ENCODE results near the gene OBP2B. TPM values are rescaled to one million over a fixed set of nuclear protein-coding genes. Genes with fewer than 3 reads are reported as not detected.

The OBP2B gene
- total and polyA plus RNA-seq, 10 of the 15 experiments (the other 5 are each of a cell fraction or from before 2014, with no cell fraction given) = not detected

DNA sequence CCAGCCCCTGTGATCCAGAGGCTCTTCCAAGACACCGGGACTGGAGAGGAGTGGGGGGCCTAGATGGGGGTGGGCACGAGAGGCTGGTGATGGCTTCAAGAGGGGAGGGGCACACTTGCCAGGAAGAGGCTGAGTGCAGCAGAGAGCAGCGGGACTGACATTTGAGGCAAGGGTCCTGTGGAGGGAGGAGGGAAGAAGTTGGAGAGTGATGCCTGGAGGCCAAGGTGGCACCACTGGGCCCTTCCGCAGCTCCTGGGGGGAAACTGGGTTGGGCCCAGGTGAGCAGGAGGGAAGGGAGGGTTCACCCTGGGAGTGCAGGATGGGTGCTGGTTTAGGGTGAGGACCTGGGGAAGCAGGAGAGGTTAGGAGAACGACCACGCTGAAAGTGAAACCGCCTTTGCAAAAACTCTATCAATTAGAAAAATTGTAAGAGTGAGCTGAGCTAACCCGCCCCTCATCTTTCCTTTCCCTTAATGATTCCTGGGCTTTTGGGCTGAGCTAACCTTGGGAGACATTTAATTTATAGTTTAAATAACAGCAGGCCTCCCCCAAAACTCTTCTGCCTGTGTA lies 39.8 kb upstream of the OBP2B start:
- no peak overlapping the region for H2AFZ ChIP-seq (ENCODE audit: control insufficient read depth, low read depth, low read length)
- in situ Hi-C loops (cut with MboI) = no loop called here
- no TSS peak for BruUV-seq (replicated peaks)
- no peak for TF ChIP-seq ZNF687 (IDR thresholded peaks at IDR 0.05)
- TF ChIP-seq USF1 (IDR thresholded peaks at IDR 0.05; ENCODE audit: borderline replicate concordance, extremely low read length, insufficient read depth, low read depth, low read length) = no peak
- TF ChIP-seq, protein P1, sequence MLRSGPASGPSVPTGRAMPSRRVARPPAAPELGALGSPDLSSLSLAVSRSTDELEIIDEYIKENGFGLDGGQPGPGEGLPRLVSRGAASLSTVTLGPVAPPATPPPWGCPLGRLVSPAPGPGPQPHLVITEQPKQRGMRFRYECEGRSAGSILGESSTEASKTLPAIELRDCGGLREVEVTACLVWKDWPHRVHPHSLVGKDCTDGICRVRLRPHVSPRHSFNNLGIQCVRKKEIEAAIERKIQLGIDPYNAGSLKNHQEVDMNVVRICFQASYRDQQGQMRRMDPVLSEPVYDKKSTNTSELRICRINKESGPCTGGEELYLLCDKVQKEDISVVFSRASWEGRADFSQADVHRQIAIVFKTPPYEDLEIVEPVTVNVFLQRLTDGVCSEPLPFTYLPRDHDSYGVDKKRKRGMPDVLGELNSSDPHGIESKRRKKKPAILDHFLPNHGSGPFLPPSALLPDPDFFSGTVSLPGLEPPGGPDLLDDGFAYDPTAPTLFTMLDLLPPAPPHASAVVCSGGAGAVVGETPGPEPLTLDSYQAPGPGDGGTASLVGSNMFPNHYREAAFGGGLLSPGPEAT (IDR thresholded peaks at IDR 0.05; ENCODE audit: low read depth) = no peak
- TF ChIP-seq SUZ12 (IDR thresholded peaks at IDR 0.05; ENCODE audit: unreplicated experiment) = no peak
- no peak for TF ChIP-seq PKNOX1 (IDR thresholded peaks at IDR 0.05)
- TF ChIP-seq, protein P2, sequence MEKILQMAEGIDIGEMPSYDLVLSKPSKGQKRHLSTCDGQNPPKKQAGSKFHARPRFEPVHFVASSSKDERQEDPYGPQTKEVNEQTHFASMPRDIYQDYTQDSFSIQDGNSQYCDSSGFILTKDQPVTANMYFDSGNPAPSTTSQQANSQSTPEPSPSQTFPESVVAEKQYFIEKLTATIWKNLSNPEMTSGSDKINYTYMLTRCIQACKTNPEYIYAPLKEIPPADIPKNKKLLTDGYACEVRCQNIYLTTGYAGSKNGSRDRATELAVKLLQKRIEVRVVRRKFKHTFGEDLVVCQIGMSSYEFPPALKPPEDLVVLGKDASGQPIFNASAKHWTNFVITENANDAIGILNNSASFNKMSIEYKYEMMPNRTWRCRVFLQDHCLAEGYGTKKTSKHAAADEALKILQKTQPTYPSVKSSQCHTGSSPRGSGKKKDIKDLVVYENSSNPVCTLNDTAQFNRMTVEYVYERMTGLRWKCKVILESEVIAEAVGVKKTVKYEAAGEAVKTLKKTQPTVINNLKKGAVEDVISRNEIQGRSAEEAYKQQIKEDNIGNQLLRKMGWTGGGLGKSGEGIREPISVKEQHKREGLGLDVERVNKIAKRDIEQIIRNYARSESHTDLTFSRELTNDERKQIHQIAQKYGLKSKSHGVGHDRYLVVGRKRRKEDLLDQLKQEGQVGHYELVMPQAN (conservative IDR thresholded peaks at IDR 0.05) = no peak
- no peak for TF ChIP-seq POLR2A (IDR thresholded peaks at IDR 0.05; ENCODE audit: low read depth, low read length)
- no peak for TF ChIP-seq BCL11A (IDR thresholded peaks at IDR 0.05; ENCODE audit: low read depth, low read length)
- TF ChIP-seq POLR2AphosphoS2 (IDR thresholded peaks at IDR 0.05; ENCODE audit: low read depth, low read length) = no peak

More for the DNA sequence above, 39.8 kb upstream of the OBP2B start:
- H3K36me3 ChIP-seq (ENCODE audit: control insufficient read depth in 2 of 2, insufficient read depth in 2 of 2, low read length in 1 of 2) = no peaks in the 10 kb centered on the region
- ATAC-seq (no peak), DNase-seq (ENCODE audit: low read depth, low spot score) (no peak), FAIRE-seq (no peak)
- CTCF ChIA-PET = interaction anchor here (3.5 kb wide), 1 partner anchor 9 kb away, joined by 9 read pairs; no protein-coding TSS in a partner anchor
- H3K79me2 ChIP-seq (ENCODE audit: control insufficient read depth, insufficient read depth, low read length) = no peaks in the 10 kb centered on the region
- SMC1A ChIA-PET (ENCODE audit: uncharacterized antibody, unreplicated experiment) = no interaction called here
- WGBS (ENCODE audit: insufficient coverage, insufficient replicate concordance, low lambda C conversion rate, missing lambda C conversion rate) = 45% methylated on average over 7 of the region's 8 CpGs
- H4K20me1 ChIP-seq (ENCODE audit: control insufficient read depth, insufficient read depth) = no peaks in the 10 kb centered on the region
- peaks cover 0 to 2% of the 10 kb centered on the region in 2 experiments; a peak in 3 of 4 replicates for H3K27me3 ChIP-seq (replicated peaks in 1 of 2; ENCODE audit: control insufficient read depth in 2 of 2, insufficient read depth in 2 of 2, low read length in 1 of 2)
- POLR2A ChIA-PET = no interaction called here
- H3K4me2 ChIP-seq (ENCODE audit: control insufficient read depth, insufficient read depth) = no peak overlapping the region
- intact Hi-C loops (cut with micrococcal nuclease; ENCODE audit: unreplicated experiment) = no loop called here
- H3K4me3 ChIP-seq = no peak overlapping the region
- no peaks in the 10 kb centered on the region for H3K9me3 ChIP-seq (replicated peaks; ENCODE audit: control insufficient read depth, insufficient read depth, low read length)
- H3K4me1 ChIP-seq (ENCODE audit: control insufficient read depth, insufficient read depth, low read length) = no peaks in the 10 kb centered on the region
- no peak overlapping the region for H3K9ac ChIP-seq (ENCODE audit: control insufficient read depth, insufficient read depth, low read length)
- RAD21 ChIA-PET (ENCODE audit: unreplicated experiment) = no interaction called here
- no peak overlapping the region for H3K27ac ChIP-seq (ENCODE audit: control insufficient read depth, insufficient read depth)

All from GM12878 (cell line).